SU-DHL-6 (cell line): ENCODE results near the gene RNF166.

ENCODE experiments used
- H2AFZ ChIP-seq: fragments of 200-600 bp; sonication (generic); 2 replicates; pipeline ENCODE4 v1.6.1; 2014; ENCODE audit warnings: low read depth, mild to moderate bottlenecking, moderate library complexity, mixed read lengths, antibody characterized with exemption, low read length; ENCODE audit not compliant: severe bottlenecking
- H3F3A ChIP-seq: fragments of 200-600 bp; shearing (Covaris generic); 2 replicates; pipeline ENCODE4 v1.6.0; 2016; ENCODE audit warnings: antibody characterized with exemption, mild to moderate bottlenecking; ENCODE audit not compliant: insufficient read depth
- H3K27ac ChIP-seq: fragments of 200-600 bp; sonication (generic); 2 replicates; pipeline ENCODE4 v1.5.1; 2016; ENCODE audit warnings: low read depth, mild to moderate bottlenecking, low read length, moderate library complexity, mixed read lengths
- H3K27me3 ChIP-seq: fragments of 200-600 bp; sonication (generic), shearing (Covaris generic); 2 replicates; pipeline ENCODE4 v1.6.0; 2014; ENCODE audit warnings: mild to moderate bottlenecking, low read length
- H3K36me3 ChIP-seq: fragments of 200-600 bp; sonication (generic); 2 replicates; pipeline ENCODE4 v1.6.1; 2014; ENCODE audit warnings: mild to moderate bottlenecking, low read length, mixed read lengths
- H3K4me2 ChIP-seq: fragments of 300-600, 200-600 bp; shearing (Covaris generic), sonication (generic); 2 replicates; pipeline ENCODE4 v1.6.0; 2014; ENCODE audit warnings: low read length, low read depth, mild to moderate bottlenecking; ENCODE audit not compliant: poor library complexity, severe bottlenecking
- H3K4me3 ChIP-seq: fragments of 200-600 bp; sonication (generic); 2 replicates; pipeline ENCODE4 v1.5.1; 2014; ENCODE audit warnings: antibody characterized with exemption, low read length, mild to moderate bottlenecking, mixed read lengths; ENCODE audit not compliant: insufficient read depth, poor library complexity, severe bottlenecking
- H3K79me2 ChIP-seq: fragments of 200-600 bp; sonication (generic); 2 replicates; pipeline ENCODE4 v1.6.1; 2014; ENCODE audit warnings: mild to moderate bottlenecking, low read length, moderate library complexity; ENCODE audit not compliant: insufficient read depth
- H3K9ac ChIP-seq: fragments of 200-600 bp; sonication (generic); 2 replicates; pipeline ENCODE4 v1.7.0; 2014; ENCODE audit warnings: mild to moderate bottlenecking, low read length
- H3K9me2 ChIP-seq: fragments of 200-600 bp; sonication (generic); replicated peaks from 2 replicates; pipeline ENCODE4 v1.6.1; 2014; ENCODE audit warnings: low read length; ENCODE audit not compliant: insufficient read depth
- H3K9me3 ChIP-seq: fragments of 200-600 bp; sonication (generic); 2 replicates; pipeline ENCODE4 v1.6.1; 2014; ENCODE audit warnings: low read length, mixed read lengths; ENCODE audit not compliant: insufficient read depth
- H4K20me1 ChIP-seq: fragments of 200-600 bp; sonication (generic); 2 replicates; pipeline ENCODE4 v1.6.1; 2014; ENCODE audit warnings: low read depth, mild to moderate bottlenecking, antibody characterized with exemption, low read length, moderate library complexity, mixed read lengths
- CTCF ChIP-seq: fragments of 200-600 bp; sonication (generic); IDR thresholded peaks from one replicate; pipeline ENCODE4 v1.5.1; 2017; ENCODE audit warnings: antibody characterized with exemption, mild to moderate bottlenecking, low read length, moderate library complexity; ENCODE audit not compliant: insufficient read depth, poor library complexity, severe bottlenecking
- EZH2phosphoT487 ChIP-seq: fragments of 200-600 bp; sonication (generic), shearing (Covaris generic); conservative IDR thresholded peaks from 2 replicates; pipeline ENCODE4 v1.6.1; 2018; ENCODE audit warnings: mild to moderate bottlenecking, antibody characterized with exemption, low read length, moderate library complexity, mixed read lengths

Gene RNF166

GRCh38 chr16:88695218-88695617 lies 11.0 kb downstream of the RNF166 start:
- H3F3A ChIP-seq, result no peaks in the 10 kb centered on the region
- no peak overlapping the region for H3K4me2 ChIP-seq
- H3K27ac ChIP-seq, result no peak overlapping the region
- H3K9ac ChIP-seq, result no peak overlapping the region
- H4K20me1 ChIP-seq, result no peaks in the 10 kb centered on the region
- no peak overlapping the region for H3K4me3 ChIP-seq
- TF ChIP-seq CTCF, result no peak
- no peaks in the 10 kb centered on the region for H3K9me2 ChIP-seq
- H3K79me2 ChIP-seq, result no peaks in the 10 kb centered on the region
- H2AFZ ChIP-seq, result no peak overlapping the region
- H3K27me3 ChIP-seq, result no peaks in the 10 kb centered on the region
- no peaks in the 10 kb centered on the region for H3K36me3 ChIP-seq
- no peaks in the 10 kb centered on the region for H3K9me3 ChIP-seq

DNA sequence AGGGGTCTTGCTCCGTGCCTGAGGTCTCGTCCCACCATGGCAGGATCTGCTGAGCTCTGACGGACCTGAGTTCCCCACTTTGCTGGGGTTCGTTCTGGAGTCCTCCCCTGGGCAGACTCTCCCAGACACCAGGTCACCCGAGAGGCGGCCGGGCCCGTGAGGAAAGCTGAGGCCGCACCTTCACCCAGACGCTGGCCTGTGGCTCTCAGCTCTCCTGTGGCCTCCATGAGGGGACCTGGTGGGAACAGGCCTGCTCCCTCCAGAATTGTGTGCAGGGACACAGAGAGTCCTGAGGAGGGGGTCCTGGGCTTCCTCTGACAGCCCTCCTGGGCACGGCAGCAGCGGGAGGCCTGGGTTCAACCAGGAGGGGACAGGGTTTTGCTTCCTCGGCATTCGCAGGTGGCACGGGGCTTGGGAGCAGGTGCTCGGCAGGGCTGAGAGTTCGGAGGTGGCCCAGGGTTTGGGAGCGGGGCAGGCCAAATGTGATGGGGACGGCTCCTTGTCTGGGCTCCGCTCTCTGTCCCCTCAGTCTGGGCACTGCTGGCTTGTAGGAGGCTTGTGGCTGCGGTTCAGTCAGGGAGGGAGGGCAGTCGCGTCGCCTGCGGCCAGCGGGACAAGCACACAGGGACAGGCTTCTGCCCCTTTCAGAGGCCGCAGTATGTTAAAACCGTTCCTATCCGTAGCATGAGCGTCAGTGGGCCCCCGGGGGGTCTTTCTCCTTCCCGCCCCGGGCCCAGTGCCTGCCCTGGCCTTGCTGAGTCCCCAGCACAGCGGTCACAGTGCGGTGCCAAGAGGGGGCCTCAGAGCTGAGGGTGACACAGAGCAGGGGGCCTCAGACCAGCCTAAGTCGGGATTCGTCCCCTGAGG lies 11.8 kb downstream of the RNF166 start:
- Histone ChIP-seq H3K27ac (no peak overlapping the region), H3K4me3 (no peak overlapping the region), H3K27me3 (no peaks in the 10 kb centered on the region), H3K36me3 (no peaks in the 10 kb centered on the region), H3F3A (no peaks in the 10 kb centered on the region), H3K4me2 (no peak overlapping the region), H3K79me2 (no peaks in the 10 kb centered on the region), H2AFZ (no peak overlapping the region), H3K9ac (no peak overlapping the region), H3K9me3 (no peaks in the 10 kb centered on the region), H4K20me1 (no peaks in the 10 kb centered on the region), H3K9me2 (no peaks in the 10 kb centered on the region)
- TF ChIP-seq CTCF, result no peak

GRCh38 chr16:88693420-88694177 lies 12.6 kb downstream of the RNF166 start:
- H3K9me3 ChIP-seq, result no peaks in the 10 kb centered on the region
- H3K36me3 ChIP-seq, result no peaks in the 10 kb centered on the region
- no peaks in the 10 kb centered on the region for H3K79me2 ChIP-seq
- no peak overlapping the region for H3K27ac ChIP-seq
- H3K4me2 ChIP-seq, result no peak overlapping the region
- H3K9me2 ChIP-seq, result no peaks in the 10 kb centered on the region
- no peak overlapping the region for H3K4me3 ChIP-seq
- H4K20me1 ChIP-seq, result no peaks in the 10 kb centered on the region
- H3K9ac ChIP-seq, result no peak overlapping the region
- no peaks in the 10 kb centered on the region for H3F3A ChIP-seq
- no peak for TF ChIP-seq EZH2phosphoT487
- no peak for TF ChIP-seq CTCF
- H2AFZ ChIP-seq, result no peak overlapping the region
- no peaks in the 10 kb centered on the region for H3K27me3 ChIP-seq
